GM18519 (cell line): ENCODE results near the gene SH2D3A.
A peak's percentile ranks its signal among the peaks of the same experiment; 100 is the strongest.

Experiments
- ATAC-seq: cut with Tn5 transposase; IDR thresholded peaks from one replicate; pipeline ENCODE4 v1.9.1; 2021; ENCODE audit warnings: mild to moderate bottlenecking, moderate library complexity; ENCODE audit not compliant: unreplicated experiment, low FRiP score

SH2D3A gene

GRCh38 chr19:6738787-6739389 is 28.3 kb downstream of the SH2D3A start:
- no peak for ATAC-seq

- ATAC-seq = no peak
Observed at GRCh38 chr19:6737873-6738786, 29.1 kb downstream of the SH2D3A start.

- ATAC-seq = peak; percentile 65
Observed at GRCh38 chr19:6737284-6737872, 29.9 kb downstream of the SH2D3A start, which contains the start of gene GPR108. Gene GPR108, minus strand, starts transcription at chr19:6737580. Its CDS starts 4 bp downstream, at chr19:6737576.

GRCh38 chr19:6736917-6737283 is 30.3 kb downstream of the SH2D3A start:
- no peak for ATAC-seq

GRCh38 chr19:6736169-6736916 is 30.9 kb downstream of the SH2D3A start:
- no peak for ATAC-seq

- ATAC-seq = no peak
Observed at GRCh38 chr19:6735181-6735911, 31.9 kb downstream of the SH2D3A start.

- ATAC-seq = no peak
Observed at GRCh38 chr19:6734096-6734696, 33.0 kb downstream of the SH2D3A start.

GRCh38 chr19:6733338-6734095 is 33.7 kb downstream of the SH2D3A start:
- no peak for ATAC-seq

- no peak for ATAC-seq
Observed at GRCh38 chr19:6732803-6733337, 34.4 kb downstream of the SH2D3A start.

GRCh38 chr19:6731822-6732221 is 35.4 kb downstream of the SH2D3A start:
- ATAC-seq = no peak

GRCh38 chr19:6730941-6731670 is 36.1 kb downstream of the SH2D3A start:
- no peak for ATAC-seq

- no peak for ATAC-seq
Observed at GRCh38 chr19:6730153-6730804, 37.0 kb downstream of the SH2D3A start.

GRCh38 chr19:6729573-6730152 is 37.6 kb downstream of the SH2D3A start:
- no peak for ATAC-seq

GRCh38 chr19:6728346-6728745 is 38.9 kb downstream of the SH2D3A start:
- no peak for ATAC-seq

GRCh38 chr19:6725513-6726231 is 41.6 kb downstream of the SH2D3A start:
- no peak for ATAC-seq

- ATAC-seq = no peak
Observed at GRCh38 chr19:6724631-6725492, 42.4 kb downstream of the SH2D3A start.
